HL-60 (cell line): ENCODE results near the gene ELMO1.

Source experiments
- DNase-seq, 2 experiments: peaks; one replicate each; pipeline ENCODE4 v3.0.0-alpha.2; 2010 to 2020; ENCODE audit warnings: low read depth in 1 of 2, low spot score in 1 of 2
- H3K27ac ChIP-seq: fragments of 250-450 bp; sonication (Bioruptor Pico); replicated peaks from 2 replicates; pipeline ENCODE4 v1.5.1; 2020; ENCODE audit warnings: mild to moderate bottlenecking, moderate library complexity
- H3K27me3 ChIP-seq: fragments of 250-450 bp; sonication (Bioruptor Pico); 2 replicates; pipeline ENCODE4 v1.5.1; 2021; ENCODE audit warnings: mild to moderate bottlenecking, moderate library complexity; ENCODE audit not compliant: insufficient read depth, poor library complexity, severe bottlenecking
- H3K4me3 ChIP-seq: replicated peaks from 2 replicates; pipeline ENCODE4 v1.5.1; 2011; ENCODE audit warnings: mild to moderate bottlenecking, control low read depth, low read length; ENCODE audit not compliant: insufficient read depth
- GABPA ChIP-seq: IDR thresholded peaks from 2 replicates; pipeline ENCODE4 v1.6.1; 2012; ENCODE audit warnings: low read depth
- POLR2AphosphoS5 ChIP-seq: IDR thresholded peaks from 2 replicates; pipeline ENCODE4 v1.6.1; 2012; ENCODE audit warnings: low read depth
- SPI1 ChIP-seq: IDR thresholded peaks from 2 replicates; pipeline ENCODE4 v1.6.1; 2012; ENCODE audit warnings: low read depth, mild to moderate bottlenecking, borderline replicate concordance
- TF ChIP-seq, protein P1 (sequence below): IDR thresholded peaks from one replicate; pipeline ENCODE4 v1.5.1; 2011; ENCODE audit warnings: low read length, control low read depth, inconsistent platforms; ENCODE audit not compliant: insufficient read depth
- TF ChIP-seq, protein P2 (sequence below): IDR thresholded peaks from 2 replicates; pipeline ENCODE4 v1.6.1; 2012; ENCODE audit warnings: low read depth; ENCODE audit not compliant: insufficient replicate concordance

Gene ELMO1

DNA sequence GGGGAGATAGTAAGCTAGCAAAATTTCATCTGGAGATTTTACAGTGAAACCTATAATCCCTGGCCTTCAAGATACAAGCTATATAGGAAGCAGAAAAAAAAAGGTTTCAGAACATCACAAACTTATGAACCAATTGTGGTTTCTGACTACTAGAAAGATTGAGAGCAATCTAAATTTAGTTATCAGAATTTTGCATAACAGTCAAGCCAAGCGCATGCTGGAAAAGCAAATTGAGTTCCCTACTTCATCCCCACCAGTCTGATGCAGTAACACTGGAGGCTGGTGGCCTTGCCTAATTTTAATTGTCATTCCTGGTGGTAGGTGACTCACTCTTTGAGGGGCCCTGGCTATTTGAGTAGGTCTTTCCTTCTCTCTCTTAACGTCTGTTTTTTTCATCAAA lies 46.3 kb upstream of the ELMO1 start:
- Histone ChIP-seq H3K4me3 (no peak overlapping the region), H3K27ac (no peak overlapping the region), H3K27me3 (no peaks in the 10 kb centered on the region)
- no peak for TF ChIP-seq SPI1
- no peak for TF ChIP-seq POLR2AphosphoS5
- TF ChIP-seq, protein P1, sequence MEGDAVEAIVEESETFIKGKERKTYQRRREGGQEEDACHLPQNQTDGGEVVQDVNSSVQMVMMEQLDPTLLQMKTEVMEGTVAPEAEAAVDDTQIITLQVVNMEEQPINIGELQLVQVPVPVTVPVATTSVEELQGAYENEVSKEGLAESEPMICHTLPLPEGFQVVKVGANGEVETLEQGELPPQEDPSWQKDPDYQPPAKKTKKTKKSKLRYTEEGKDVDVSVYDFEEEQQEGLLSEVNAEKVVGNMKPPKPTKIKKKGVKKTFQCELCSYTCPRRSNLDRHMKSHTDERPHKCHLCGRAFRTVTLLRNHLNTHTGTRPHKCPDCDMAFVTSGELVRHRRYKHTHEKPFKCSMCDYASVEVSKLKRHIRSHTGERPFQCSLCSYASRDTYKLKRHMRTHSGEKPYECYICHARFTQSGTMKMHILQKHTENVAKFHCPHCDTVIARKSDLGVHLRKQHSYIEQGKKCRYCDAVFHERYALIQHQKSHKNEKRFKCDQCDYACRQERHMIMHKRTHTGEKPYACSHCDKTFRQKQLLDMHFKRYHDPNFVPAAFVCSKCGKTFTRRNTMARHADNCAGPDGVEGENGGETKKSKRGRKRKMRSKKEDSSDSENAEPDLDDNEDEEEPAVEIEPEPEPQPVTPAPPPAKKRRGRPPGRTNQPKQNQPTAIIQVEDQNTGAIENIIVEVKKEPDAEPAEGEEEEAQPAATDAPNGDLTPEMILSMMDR, result no peak
- TF ChIP-seq, protein P2, sequence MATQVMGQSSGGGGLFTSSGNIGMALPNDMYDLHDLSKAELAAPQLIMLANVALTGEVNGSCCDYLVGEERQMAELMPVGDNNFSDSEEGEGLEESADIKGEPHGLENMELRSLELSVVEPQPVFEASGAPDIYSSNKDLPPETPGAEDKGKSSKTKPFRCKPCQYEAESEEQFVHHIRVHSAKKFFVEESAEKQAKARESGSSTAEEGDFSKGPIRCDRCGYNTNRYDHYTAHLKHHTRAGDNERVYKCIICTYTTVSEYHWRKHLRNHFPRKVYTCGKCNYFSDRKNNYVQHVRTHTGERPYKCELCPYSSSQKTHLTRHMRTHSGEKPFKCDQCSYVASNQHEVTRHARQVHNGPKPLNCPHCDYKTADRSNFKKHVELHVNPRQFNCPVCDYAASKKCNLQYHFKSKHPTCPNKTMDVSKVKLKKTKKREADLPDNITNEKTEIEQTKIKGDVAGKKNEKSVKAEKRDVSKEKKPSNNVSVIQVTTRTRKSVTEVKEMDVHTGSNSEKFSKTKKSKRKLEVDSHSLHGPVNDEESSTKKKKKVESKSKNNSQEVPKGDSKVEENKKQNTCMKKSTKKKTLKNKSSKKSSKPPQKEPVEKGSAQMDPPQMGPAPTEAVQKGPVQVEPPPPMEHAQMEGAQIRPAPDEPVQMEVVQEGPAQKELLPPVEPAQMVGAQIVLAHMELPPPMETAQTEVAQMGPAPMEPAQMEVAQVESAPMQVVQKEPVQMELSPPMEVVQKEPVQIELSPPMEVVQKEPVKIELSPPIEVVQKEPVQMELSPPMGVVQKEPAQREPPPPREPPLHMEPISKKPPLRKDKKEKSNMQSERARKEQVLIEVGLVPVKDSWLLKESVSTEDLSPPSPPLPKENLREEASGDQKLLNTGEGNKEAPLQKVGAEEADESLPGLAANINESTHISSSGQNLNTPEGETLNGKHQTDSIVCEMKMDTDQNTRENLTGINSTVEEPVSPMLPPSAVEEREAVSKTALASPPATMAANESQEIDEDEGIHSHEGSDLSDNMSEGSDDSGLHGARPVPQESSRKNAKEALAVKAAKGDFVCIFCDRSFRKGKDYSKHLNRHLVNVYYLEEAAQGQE, result no peak
- no peak for TF ChIP-seq GABPA
- peak in 1 of 2 experiments; percentile 62 for DNase-seq

DNA sequence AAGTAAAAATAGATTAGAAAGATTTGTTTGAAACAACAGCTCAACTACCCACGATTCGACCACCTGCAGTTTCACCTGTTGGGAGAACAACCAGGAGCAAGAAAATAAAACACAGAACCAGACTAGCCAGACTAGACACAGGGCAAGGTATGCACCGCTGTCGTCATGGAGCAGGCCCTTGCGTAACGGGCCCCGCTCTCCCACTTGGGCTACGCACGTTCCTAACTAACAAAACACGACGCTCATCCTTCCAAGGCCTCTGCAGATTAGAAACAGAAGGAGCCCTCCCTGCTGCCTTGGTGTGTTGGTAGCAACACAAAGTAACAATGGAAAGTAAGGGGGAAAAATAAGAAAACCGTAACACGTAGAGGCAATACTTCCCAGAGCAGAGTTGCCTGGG lies 45.1 kb upstream of the ELMO1 start:
- Histone ChIP-seq H3K4me3 (no peak overlapping the region), H3K27me3 (no peaks in the 10 kb centered on the region), H3K27ac (no peak overlapping the region)
- TF ChIP-seq POLR2AphosphoS5 (no peak), GABPA (no peak), SPI1 (no peak)
- TF ChIP-seq, protein P2, result no peak
- TF ChIP-seq, protein P1, result no peak
- no peak for DNase-seq

DNA sequence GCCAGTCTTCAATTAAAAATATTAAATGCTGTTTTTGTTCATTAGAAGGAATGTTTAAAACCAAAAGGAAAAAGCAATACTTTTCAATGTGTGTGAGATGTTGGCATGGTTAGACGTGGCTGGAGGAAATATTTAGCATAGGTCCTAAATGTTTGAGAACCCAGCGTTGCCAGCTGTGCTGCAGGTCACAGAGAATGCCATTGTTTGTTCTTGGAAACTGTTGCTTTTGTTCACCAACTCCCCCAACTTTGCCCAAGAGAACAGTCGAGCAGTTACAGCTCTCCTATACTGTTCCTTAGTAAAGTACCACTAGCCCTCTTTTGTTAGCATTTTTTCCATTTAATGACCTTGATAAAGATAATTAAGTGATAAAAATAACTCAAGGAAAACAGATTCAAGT lies 44.5 kb upstream of the ELMO1 start:
- no peaks in the 10 kb centered on the region for H3K27me3 ChIP-seq
- no peak overlapping the region for H3K4me3 ChIP-seq
- no peak for TF ChIP-seq SPI1
- TF ChIP-seq POLR2AphosphoS5, result no peak
- TF ChIP-seq, protein P1, result no peak
- TF ChIP-seq, protein P2, result no peak
- TF ChIP-seq GABPA, result no peak
- H3K27ac ChIP-seq, result no peak overlapping the region
- no peak for DNase-seq
